ENCODE results near the gene RTP5.

DNA sequence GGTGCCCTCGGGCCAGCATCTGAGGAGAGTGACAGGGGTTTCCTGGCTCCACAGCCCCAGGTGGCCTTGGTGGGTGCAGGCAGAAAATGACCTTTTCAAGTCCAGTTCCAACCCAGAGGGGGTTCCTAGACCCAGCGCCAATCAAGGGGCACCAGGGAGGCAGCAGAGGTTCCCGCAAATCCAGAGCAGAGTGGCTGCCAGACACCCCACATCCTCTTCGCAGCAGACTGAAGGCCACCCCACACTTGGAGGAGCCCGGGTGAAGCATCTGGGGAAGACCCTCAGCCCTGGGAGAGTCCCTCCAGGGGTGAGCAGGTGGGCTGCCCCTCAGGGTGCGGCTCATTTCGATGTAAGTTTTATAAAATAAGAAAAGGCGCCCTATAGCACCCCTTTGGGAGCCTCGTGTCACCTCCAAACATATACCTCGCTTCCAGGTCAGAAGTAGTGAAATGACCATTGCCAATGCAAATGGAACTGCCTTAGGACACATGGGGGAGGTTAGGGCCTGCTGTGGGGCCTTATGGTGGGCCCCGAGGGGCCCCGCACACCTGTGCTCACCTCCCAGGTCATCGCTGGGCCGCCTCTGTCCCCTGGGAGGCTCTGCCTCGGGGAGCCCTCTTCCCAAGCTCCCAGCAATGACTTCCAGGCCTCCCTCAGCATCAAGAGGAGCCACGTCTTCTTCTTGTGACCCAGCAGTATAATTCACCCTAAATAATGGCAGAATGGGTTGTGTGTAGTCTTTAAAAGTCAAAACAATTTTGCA lies 11.0 kb downstream of the RTP5 start:
- TF ChIP-seq POLR2AphosphoS5 (IDR thresholded peaks at IDR 0.05; ENCODE audit: borderline replicate concordance, low read depth, low read length) (no peak), EZH2 (IDR thresholded peaks at IDR 0.05) (no peak)

Measured in SK-N-MC (cell line).